Mesenchymal stem cell (in vitro differentiated cells and primary cell): ENCODE results near the gene SYNE2.

Experiments used
- DNase-seq: peaks from one replicate; pipeline ENCODE4 v3.0.0-alpha.2; 2013
- H2AFZ ChIP-seq: one replicate; pipeline ENCODE4 v1.6.1; 2013; ENCODE audit warnings: low read depth, mild to moderate bottlenecking, control low read depth, inconsistent platforms, low read length, moderate library complexity
- H2AK5ac ChIP-seq: 2 replicates; pipeline ENCODE4 v1.6.1; 2013; ENCODE audit warnings: low read length, moderate library complexity, mild to moderate bottlenecking, inconsistent platforms; ENCODE audit not compliant: severe bottlenecking
- H2BK120ac ChIP-seq: one replicate; pipeline ENCODE4 v1.6.1; 2013; ENCODE audit warnings: low read depth, mild to moderate bottlenecking, inconsistent platforms, low read length, moderate library complexity
- H2BK12ac ChIP-seq, 2 experiments: one replicate each; pipeline ENCODE4 v1.6.1; 2013; ENCODE audit warnings: inconsistent platforms in 2 of 2, low read length in 2 of 2, mild to moderate bottlenecking in 2 of 2, moderate library complexity in 2 of 2, control low read depth in 1 of 2
- H2BK15ac ChIP-seq: one replicate; pipeline ENCODE4 v1.6.1; 2013; ENCODE audit warnings: mild to moderate bottlenecking, low read depth, inconsistent platforms; ENCODE audit not compliant: poor library complexity, severe bottlenecking
- H2BK5ac ChIP-seq: 2 replicates; pipeline ENCODE4 v1.6.1; 2013; ENCODE audit warnings: low read depth, mild to moderate bottlenecking, low read length, control low read depth, inconsistent platforms; ENCODE audit not compliant: poor library complexity, severe bottlenecking
- H3K14ac ChIP-seq, 2 experiments: one replicate each; pipeline ENCODE4 v1.6.1; 2013; ENCODE audit warnings: inconsistent platforms in 2 of 2, low read length in 2 of 2, control low read depth in 1 of 2, mild to moderate bottlenecking in 1 of 2, moderate library complexity in 1 of 2
- H3K18ac ChIP-seq, 2 experiments: one replicate each; pipeline ENCODE4 v1.6.1; 2013; ENCODE audit warnings: inconsistent platforms in 2 of 2, low read length in 2 of 2, control low read depth in 1 of 2, low read depth in 1 of 2, mild to moderate bottlenecking in 1 of 2
- H3K23ac ChIP-seq, 2 experiments: one replicate each; pipeline ENCODE4 v1.6.1; 2013; ENCODE audit warnings: inconsistent platforms in 2 of 2, low read length in 2 of 2, mild to moderate bottlenecking in 2 of 2, moderate library complexity in 2 of 2, control low read depth in 1 of 2
- H3K27ac ChIP-seq: 2 replicates; pipeline ENCODE4 v1.5.1; 2013; ENCODE audit warnings: mild to moderate bottlenecking, moderate library complexity, low read length, control low read depth, inconsistent platforms; ENCODE audit not compliant: poor library complexity, severe bottlenecking
- H3K27me3 ChIP-seq, 2 experiments: 2 replicates each; pipeline versions ENCODE4 v1.6.1 to v1.7.0; 2013; ENCODE audit warnings: low read length in 2 of 2, mild to moderate bottlenecking in 2 of 2, moderate library complexity in 2 of 2, control low read depth in 1 of 2, inconsistent platforms in 1 of 2; ENCODE audit not compliant: control insufficient read depth in 1 of 2, insufficient read depth in 1 of 2
- H3K36me3 ChIP-seq, 2 experiments: 2 replicates each; pipeline versions ENCODE4 v1.6.1 to v1.7.0; 2013; ENCODE audit warnings: low read length in 2 of 2, control low read depth in 1 of 2, inconsistent platforms in 1 of 2, low read depth in 1 of 2, mild to moderate bottlenecking in 1 of 2; ENCODE audit not compliant: insufficient read depth in 2 of 2, control insufficient read depth in 1 of 2
- H3K4ac ChIP-seq, 2 experiments: one replicate each; pipeline ENCODE4 v1.6.1; 2013; ENCODE audit warnings: inconsistent platforms in 2 of 2, low read length in 2 of 2, mild to moderate bottlenecking in 2 of 2, moderate library complexity in 2 of 2, control low read depth in 1 of 2, low read depth in 1 of 2
- H3K4me1 ChIP-seq: 2 replicates; pipeline ENCODE4 v1.6.1; 2013; ENCODE audit warnings: low read depth, low read length, control low read depth; ENCODE audit not compliant: control insufficient read depth, insufficient read depth
- H3K4me2 ChIP-seq: 2 replicates; pipeline ENCODE4 v1.6.1; 2013; ENCODE audit warnings: low read length, mild to moderate bottlenecking, inconsistent platforms; ENCODE audit not compliant: poor library complexity, severe bottlenecking
- H3K4me3 ChIP-seq, 2 experiments: 2 replicates each; pipeline versions ENCODE4 v1.5.1 to v1.7.0; 2013; ENCODE audit warnings: low read length in 2 of 2, mild to moderate bottlenecking in 2 of 2, control low read depth in 1 of 2, low read depth in 1 of 2; ENCODE audit not compliant: insufficient read depth in 1 of 2
- H3K79me1 ChIP-seq: replicated peaks from 2 replicates; pipeline ENCODE4 v1.6.1; 2013; ENCODE audit warnings: mild to moderate bottlenecking, control low read depth, low read length, inconsistent platforms; ENCODE audit not compliant: poor library complexity, severe bottlenecking
- H3K9ac ChIP-seq: 2 replicates; pipeline ENCODE4 v1.7.0; 2013; ENCODE audit warnings: mild to moderate bottlenecking, low read length, moderate library complexity
- H3K9me3 ChIP-seq: 2 replicates; pipeline ENCODE4 v1.7.0; 2013; ENCODE audit warnings: mild to moderate bottlenecking, low read length; ENCODE audit not compliant: control insufficient read depth
- H4K8ac ChIP-seq: one replicate; pipeline ENCODE4 v1.6.1; 2013; ENCODE audit warnings: inconsistent platforms, mild to moderate bottlenecking, low read length, moderate library complexity
- H4K91ac ChIP-seq: one replicate; pipeline ENCODE4 v1.6.1; 2013; ENCODE audit warnings: mild to moderate bottlenecking, low read length, inconsistent platforms
- WGBS: methylation state at CpG from one replicate; pipeline ENCODE4 v1.1.7; 2013; ENCODE audit warnings: mixed read lengths; 5-methylcytosine and 5-hydroxymethylcytosine counted together

Gene SYNE2

GRCh38 chr14:64212666-64213065 lies 359.9 kb downstream of the SYNE2 start:
- Histone ChIP-seq H4K8ac (no peak overlapping the region), H2BK5ac (no peak overlapping the region), H3K27me3 (no peaks in the 10 kb centered on the region), H3K9me3 (no peaks in the 10 kb centered on the region), H3K36me3 (peaks cover 0 to 57% of the 10 kb centered on the region in 2 experiments), H2AK5ac (no peak overlapping the region), H4K91ac (no peak overlapping the region), H2BK12ac (no peak overlapping the region), H3K4me1 (no peaks in the 10 kb centered on the region), H3K18ac (no peak overlapping the region), H3K4me3 (no peak overlapping the region), H2AFZ (no peak overlapping the region), H3K14ac (no peak overlapping the region), H3K79me1 (peaks cover 3% of the 10 kb centered on the region), H3K9ac (no peak overlapping the region), H3K27ac (no peak overlapping the region), H3K4ac (no peak overlapping the region), H2BK120ac (no peak overlapping the region), H2BK15ac (no peak overlapping the region), H3K23ac (no peak overlapping the region), H3K4me2 (no peak overlapping the region)
- 93% methylated on average over 7 of the region's 8 CpGs for WGBS
- DNase-seq: no peak

- no peak overlapping the region for H3K4ac ChIP-seq
- H3K79me1 ChIP-seq: peaks cover 2% of the 10 kb centered on the region
- no peak overlapping the region for H3K23ac ChIP-seq
- no peak overlapping the region for H2AFZ ChIP-seq
- WGBS: 90% methylated on average over 4 of the region's 5 CpGs
- no peak overlapping the region for H3K9ac ChIP-seq
- no peak overlapping the region for H2AK5ac ChIP-seq
- no peak overlapping the region for H4K8ac ChIP-seq
- no peaks in the 10 kb centered on the region for H3K27me3 ChIP-seq
- no peak overlapping the region for H3K14ac ChIP-seq
- peaks cover 0 to 56% of the 10 kb centered on the region in 2 experiments for H3K36me3 ChIP-seq
- no peak overlapping the region for H2BK5ac ChIP-seq
- no peak overlapping the region for H2BK12ac ChIP-seq
- H3K4me1 ChIP-seq: no peaks in the 10 kb centered on the region
- H3K4me2 ChIP-seq: no peak overlapping the region
- no peak for DNase-seq
- no peaks in the 10 kb centered on the region for H3K9me3 ChIP-seq
- H3K27ac ChIP-seq: no peak overlapping the region
- H2BK120ac ChIP-seq: no peak overlapping the region
- no peak overlapping the region for H3K18ac ChIP-seq
- H4K91ac ChIP-seq: no peak overlapping the region
- H2BK15ac ChIP-seq: no peak overlapping the region
- H3K4me3 ChIP-seq: no peak overlapping the region
Observed at GRCh38 chr14:64213086-64213485, 360.3 kb downstream of the SYNE2 start.

DNA sequence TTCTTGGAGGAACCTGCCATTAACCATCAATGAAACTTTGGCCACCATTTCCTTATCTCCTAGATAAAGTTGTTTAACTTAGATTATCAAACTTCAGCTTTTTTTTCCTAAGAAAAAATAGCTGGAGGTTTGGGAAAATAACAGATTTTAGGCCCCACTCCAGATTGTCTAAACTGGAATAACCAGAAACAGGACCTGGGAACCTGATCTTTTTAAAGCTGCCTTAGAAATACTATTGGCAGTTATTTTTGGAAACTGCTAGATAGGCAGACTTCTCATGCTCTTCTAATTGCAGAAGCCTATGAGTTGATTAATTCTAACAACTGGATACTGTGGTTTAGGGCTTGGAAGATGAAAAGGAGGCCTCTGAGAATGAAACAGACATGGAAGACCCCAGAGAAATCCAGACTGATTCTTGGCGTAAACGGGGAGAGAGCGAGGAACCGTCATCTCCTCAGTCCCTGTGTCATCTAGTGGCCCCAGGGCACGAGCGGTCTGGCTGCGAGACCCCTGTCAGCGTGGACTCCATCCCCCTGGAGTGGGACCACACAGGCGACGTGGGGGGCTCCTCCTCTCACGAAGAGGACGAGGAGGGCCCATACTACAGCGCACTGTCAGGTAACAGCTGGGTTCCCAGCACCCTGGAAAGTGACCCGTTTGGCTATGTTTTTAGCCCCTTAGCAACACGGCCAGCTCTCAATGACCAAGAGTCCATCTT lies 361.2 kb downstream of the SYNE2 start:
- Histone ChIP-seq H3K4ac (no peak overlapping the region), H2AK5ac (no peak overlapping the region), H3K9me3 (no peaks in the 10 kb centered on the region), H2BK15ac (no peak overlapping the region), H4K8ac (no peak overlapping the region), H3K14ac (no peak overlapping the region), H4K91ac (no peak overlapping the region), H3K9ac (no peak overlapping the region), H3K18ac (no peak overlapping the region), H2AFZ (no peak overlapping the region), H2BK120ac (no peak overlapping the region), H3K23ac (no peak overlapping the region), H3K36me3 (peaks cover 0 to 46% of the 10 kb centered on the region in 2 experiments), H3K4me3 (no peak overlapping the region), H3K27ac (no peak overlapping the region), H3K27me3 (no peaks in the 10 kb centered on the region), H3K79me1 (no peaks in the 10 kb centered on the region), H2BK12ac (no peak overlapping the region), H3K4me2 (no peak overlapping the region), H3K4me1 (peaks cover 2% of the 10 kb centered on the region), H2BK5ac (no peak overlapping the region)
- 97% methylated on average over 15 of the region's 15 CpGs for WGBS
- no peak for DNase-seq

GRCh38 chr14:64215274-64215673 lies 362.5 kb downstream of the SYNE2 start:
- no peak overlapping the region for H3K4ac ChIP-seq
- H3K14ac ChIP-seq: peak overlapping the region in 1 of 2 experiments; percentile 73
- H3K4me3 ChIP-seq: no peak overlapping the region
- H2BK15ac ChIP-seq: no peak overlapping the region
- no peak overlapping the region for H2BK120ac ChIP-seq
- no peaks in the 10 kb centered on the region for H3K79me1 ChIP-seq
- H3K9ac ChIP-seq: no peak overlapping the region
- H3K36me3 ChIP-seq: peaks cover 0 to 41% of the 10 kb centered on the region in 2 experiments
- no peak overlapping the region for H2AFZ ChIP-seq
- 99% methylated on average over 9 of the region's 10 CpGs for WGBS
- H3K4me2 ChIP-seq: no peak overlapping the region
- H3K23ac ChIP-seq: no peak overlapping the region
- H4K8ac ChIP-seq: no peak overlapping the region
- H3K9me3 ChIP-seq: no peaks in the 10 kb centered on the region
- no peak overlapping the region for H2BK12ac ChIP-seq
- no peak overlapping the region for H3K27ac ChIP-seq
- H3K27me3 ChIP-seq: no peaks in the 10 kb centered on the region
- H2BK5ac ChIP-seq: no peak overlapping the region
- no peak overlapping the region for H2AK5ac ChIP-seq
- H4K91ac ChIP-seq: no peak overlapping the region
- DNase-seq: no peak
- peaks cover 2% of the 10 kb centered on the region for H3K4me1 ChIP-seq
- H3K18ac ChIP-seq: no peak overlapping the region
